Mucosa of stomach (tissue), 1 donor: Measurements from ENCODE around the gene PPP2R5A.
"Not testable (repeated sequence)": the region's sequence is repeated elsewhere in the genome, so short reads cannot be mapped to it uniquely, and the experiment has no call there.

Experiments
- H3K27me3 ChIP-seq: one replicate; pipeline ENCODE4 v1.7.0; 2013; ENCODE audit warnings: mild to moderate bottlenecking, low read length; ENCODE audit not compliant: control insufficient read depth, insufficient read depth
- H3K36me3 ChIP-seq: one replicate; pipeline ENCODE4 v1.7.0; 2013; ENCODE audit warnings: low read length; ENCODE audit not compliant: control insufficient read depth, insufficient read depth
- H3K4me1 ChIP-seq: one replicate; pipeline ENCODE4 v1.7.0; 2013; ENCODE audit warnings: mild to moderate bottlenecking, low read length; ENCODE audit not compliant: control insufficient read depth, insufficient read depth
- H3K4me3 ChIP-seq: one replicate; pipeline ENCODE4 v1.7.0; 2013; ENCODE audit warnings: low read length
- H3K9ac ChIP-seq: one replicate; pipeline ENCODE4 v1.7.0; 2013; ENCODE audit warnings: mild to moderate bottlenecking, low read length, moderate library complexity
- H3K9me3 ChIP-seq: one replicate; pipeline ENCODE4 v1.7.0; 2013; ENCODE audit warnings: mild to moderate bottlenecking, low read length, moderate library complexity; ENCODE audit not compliant: control insufficient read depth
- donor health status: Pancreatic carcinoma.

PPP2R5A gene

GRCh38 chr1:212311836-212312497, 26.8 kb downstream of the PPP2R5A start:
- no peaks in the 10 kb centered on the region for H3K36me3 ChIP-seq
- H3K9me3 ChIP-seq = no peaks in the 10 kb centered on the region
- no peak overlapping the region for H3K9ac ChIP-seq
- H3K4me1 ChIP-seq = no peaks in the 10 kb centered on the region
- H3K27me3 ChIP-seq = no peaks in the 10 kb centered on the region
- H3K4me3 ChIP-seq = no peak overlapping the region

- no peaks in the 10 kb centered on the region for H3K36me3 ChIP-seq
- H3K27me3 ChIP-seq = no peaks in the 10 kb centered on the region
- H3K9me3 ChIP-seq = no peaks in the 10 kb centered on the region
- H3K4me3 ChIP-seq = no peak overlapping the region
- no peaks in the 10 kb centered on the region for H3K4me1 ChIP-seq
- no peak overlapping the region for H3K9ac ChIP-seq
Measured at GRCh38 chr1:212313616-212314015, 28.4 kb downstream of the PPP2R5A start.

GRCh38 chr1:212315184-212315583, 30.0 kb downstream of the PPP2R5A start:
- Histone ChIP-seq H3K4me1 (no peaks in the 10 kb centered on the region), H3K9ac (no peak overlapping the region)

GRCh38 chr1:212315907-212316306, 30.7 kb downstream of the PPP2R5A start:
- Histone ChIP-seq H3K36me3 (no peaks in the 10 kb centered on the region), H3K4me3 (no peak overlapping the region), H3K9ac (no peak overlapping the region), H3K9me3 (no peaks in the 10 kb centered on the region), H3K27me3 (no peaks in the 10 kb centered on the region), H3K4me1 (no peaks in the 10 kb centered on the region)

More at GRCh38 chr1:212315184-212315583, 30.0 kb downstream of the PPP2R5A start:
- Histone ChIP-seq H3K36me3 (no peaks in the 10 kb centered on the region), H3K4me3 (no peak overlapping the region), H3K9me3 (no peaks in the 10 kb centered on the region), H3K27me3 (no peaks in the 10 kb centered on the region)

- no peaks in the 10 kb centered on the region for H3K9me3 ChIP-seq
- H3K4me1 ChIP-seq = no peaks in the 10 kb centered on the region
- no peak overlapping the region for H3K4me3 ChIP-seq
- no peak overlapping the region for H3K9ac ChIP-seq
- no peaks in the 10 kb centered on the region for H3K36me3 ChIP-seq
- H3K27me3 ChIP-seq = no peaks in the 10 kb centered on the region
Measured at GRCh38 chr1:212317916-212318315, 32.7 kb downstream of the PPP2R5A start.

- not testable (repeated sequence) for H3K36me3 ChIP-seq
Measured at GRCh38 chr1:212321031-212321430, 35.8 kb downstream of the PPP2R5A start.

GRCh38 chr1:212323066-212323465, 37.9 kb downstream of the PPP2R5A start:
- Histone ChIP-seq H3K27me3 (no peaks in the 10 kb centered on the region), H3K4me3 (no peak overlapping the region), H3K4me1 (peaks cover 3% of the 10 kb centered on the region), H3K9ac (no peak overlapping the region), H3K9me3 (no peaks in the 10 kb centered on the region), H3K36me3 (no peaks in the 10 kb centered on the region)

More at GRCh38 chr1:212321031-212321430, 35.8 kb downstream of the PPP2R5A start:
- H3K27me3 ChIP-seq, H3K9me3 ChIP-seq, H3K4me1 ChIP-seq, H3K9ac ChIP-seq, H3K4me3 ChIP-seq: not testable (repeated sequence)

GRCh38 chr1:212326541-212326940, 41.3 kb downstream of the PPP2R5A start:
- Histone ChIP-seq H3K9ac (no peak overlapping the region), H3K4me3 (no peak overlapping the region)

GRCh38 chr1:212328248-212328647, 43.0 kb downstream of the PPP2R5A start:
- Histone ChIP-seq H3K4me1 (peaks cover 3% of the 10 kb centered on the region), H3K36me3 (no peaks in the 10 kb centered on the region), H3K9ac (no peak overlapping the region), H3K4me3 (no peak overlapping the region), H3K9me3 (no peaks in the 10 kb centered on the region), H3K27me3 (no peaks in the 10 kb centered on the region)

More at GRCh38 chr1:212326541-212326940, 41.3 kb downstream of the PPP2R5A start:
- Histone ChIP-seq H3K27me3 (no peaks in the 10 kb centered on the region), H3K4me1 (peaks cover 3% of the 10 kb centered on the region), H3K9me3 (no peaks in the 10 kb centered on the region), H3K36me3 (no peaks in the 10 kb centered on the region)

- H3K36me3 ChIP-seq = no peaks in the 10 kb centered on the region
- H3K4me1 ChIP-seq = peaks cover 3% of the 10 kb centered on the region
- H3K4me3 ChIP-seq = no peak overlapping the region
- no peak overlapping the region for H3K9ac ChIP-seq
- no peaks in the 10 kb centered on the region for H3K27me3 ChIP-seq
- H3K9me3 ChIP-seq = no peaks in the 10 kb centered on the region
Measured at GRCh38 chr1:212329105-212329504, 43.9 kb downstream of the PPP2R5A start.

- Histone ChIP-seq H3K27me3 (no peaks in the 10 kb centered on the region), H3K36me3 (peaks cover 4% of the 10 kb centered on the region), H3K9ac (no peak overlapping the region), H3K9me3 (no peaks in the 10 kb centered on the region), H3K4me1 (no peaks in the 10 kb centered on the region), H3K4me3 (no peak overlapping the region)
Measured at GRCh38 chr1:212341090-212341489, 55.9 kb downstream of the PPP2R5A start.

- Histone ChIP-seq H3K4me1 (no peaks in the 10 kb centered on the region), H3K9ac (no peak overlapping the region), H3K27me3 (no peaks in the 10 kb centered on the region), H3K9me3 (no peaks in the 10 kb centered on the region), H3K36me3 (peaks cover 4% of the 10 kb centered on the region), H3K4me3 (no peak overlapping the region)
Measured at GRCh38 chr1:212344905-212345304, 59.7 kb downstream of the PPP2R5A start.

- Histone ChIP-seq H3K4me1 (no peaks in the 10 kb centered on the region), H3K9me3 (no peaks in the 10 kb centered on the region), H3K9ac (no peak overlapping the region), H3K27me3 (no peaks in the 10 kb centered on the region), H3K36me3 (peaks cover 4% of the 10 kb centered on the region), H3K4me3 (no peak overlapping the region)
Measured at GRCh38 chr1:212346601-212347000, 61.4 kb downstream of the PPP2R5A start.
